Measurements from ENCODE around the gene DVL2. TPM values are rescaled to one million over a fixed set of nuclear protein-coding genes. Genes with fewer than 3 reads are reported as not detected.

Gene DVL2
- total and polyA plus RNA-seq, 7 donors, result 12.0 to 56.2 (median 36.4) TPM

DNA sequence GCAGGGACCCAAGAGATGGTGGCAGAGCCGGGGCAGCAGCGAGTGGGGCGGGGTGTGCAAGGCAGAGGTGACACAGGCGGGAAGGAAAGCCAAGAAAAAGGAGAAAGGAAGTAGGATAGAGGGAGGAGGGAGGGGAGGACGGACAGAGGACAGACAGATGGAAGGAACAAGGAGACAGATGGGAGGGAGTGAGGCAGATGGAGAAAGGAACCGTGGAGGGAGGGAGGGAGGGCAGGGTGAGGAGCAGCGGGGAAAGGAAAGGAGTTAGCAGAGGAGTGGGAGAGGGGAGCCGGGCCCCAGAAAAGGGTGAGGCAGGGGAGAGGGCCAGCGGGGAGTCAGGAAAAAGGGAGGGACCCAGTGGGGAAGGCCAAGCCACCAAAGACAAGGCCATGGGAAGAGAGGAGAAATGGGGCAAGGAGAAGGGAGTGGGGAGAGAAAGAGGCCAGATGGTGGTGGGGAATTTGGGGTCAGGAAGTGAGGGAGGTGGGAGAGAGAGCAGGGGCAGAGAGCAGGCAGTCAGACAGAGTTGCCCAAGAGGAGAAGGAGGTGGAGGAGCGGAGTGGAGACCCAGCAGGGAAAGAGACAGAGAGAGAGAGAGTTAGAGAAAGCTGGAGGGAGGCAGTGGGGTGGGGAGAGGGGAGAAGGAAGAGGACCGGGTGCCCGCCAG lies 41.9 kb downstream of the DVL2 start:
- Histone ChIP-seq H3K27me3 (no peaks in the 10 kb centered on the region), H3K9me3 (no peaks in the 10 kb centered on the region), H3K4me1 (no peaks in the 10 kb centered on the region), H3K36me3 (peaks cover 23 to 71% (median 38%) of the 10 kb centered on the region in 4 donors), H3K27ac (no peak overlapping the region), H3K4me3 (no peak overlapping the region)
- WGBS, 2 donors, result 77 to 83% methylated on average over 12 of the region's 12 CpGs
- intact Hi-C loops (cut with DNase I), result no loop called here
- no peak for DNase-seq
- TF ChIP-seq, protein P1, sequence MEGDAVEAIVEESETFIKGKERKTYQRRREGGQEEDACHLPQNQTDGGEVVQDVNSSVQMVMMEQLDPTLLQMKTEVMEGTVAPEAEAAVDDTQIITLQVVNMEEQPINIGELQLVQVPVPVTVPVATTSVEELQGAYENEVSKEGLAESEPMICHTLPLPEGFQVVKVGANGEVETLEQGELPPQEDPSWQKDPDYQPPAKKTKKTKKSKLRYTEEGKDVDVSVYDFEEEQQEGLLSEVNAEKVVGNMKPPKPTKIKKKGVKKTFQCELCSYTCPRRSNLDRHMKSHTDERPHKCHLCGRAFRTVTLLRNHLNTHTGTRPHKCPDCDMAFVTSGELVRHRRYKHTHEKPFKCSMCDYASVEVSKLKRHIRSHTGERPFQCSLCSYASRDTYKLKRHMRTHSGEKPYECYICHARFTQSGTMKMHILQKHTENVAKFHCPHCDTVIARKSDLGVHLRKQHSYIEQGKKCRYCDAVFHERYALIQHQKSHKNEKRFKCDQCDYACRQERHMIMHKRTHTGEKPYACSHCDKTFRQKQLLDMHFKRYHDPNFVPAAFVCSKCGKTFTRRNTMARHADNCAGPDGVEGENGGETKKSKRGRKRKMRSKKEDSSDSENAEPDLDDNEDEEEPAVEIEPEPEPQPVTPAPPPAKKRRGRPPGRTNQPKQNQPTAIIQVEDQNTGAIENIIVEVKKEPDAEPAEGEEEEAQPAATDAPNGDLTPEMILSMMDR (IDR thresholded peaks at IDR 0.05), result no peak
- TF ChIP-seq POLR2AphosphoS5 (IDR thresholded peaks at IDR 0.05), result no peak
- no peak for TF ChIP-seq EP300 (IDR thresholded peaks at IDR 0.05)

DNA sequence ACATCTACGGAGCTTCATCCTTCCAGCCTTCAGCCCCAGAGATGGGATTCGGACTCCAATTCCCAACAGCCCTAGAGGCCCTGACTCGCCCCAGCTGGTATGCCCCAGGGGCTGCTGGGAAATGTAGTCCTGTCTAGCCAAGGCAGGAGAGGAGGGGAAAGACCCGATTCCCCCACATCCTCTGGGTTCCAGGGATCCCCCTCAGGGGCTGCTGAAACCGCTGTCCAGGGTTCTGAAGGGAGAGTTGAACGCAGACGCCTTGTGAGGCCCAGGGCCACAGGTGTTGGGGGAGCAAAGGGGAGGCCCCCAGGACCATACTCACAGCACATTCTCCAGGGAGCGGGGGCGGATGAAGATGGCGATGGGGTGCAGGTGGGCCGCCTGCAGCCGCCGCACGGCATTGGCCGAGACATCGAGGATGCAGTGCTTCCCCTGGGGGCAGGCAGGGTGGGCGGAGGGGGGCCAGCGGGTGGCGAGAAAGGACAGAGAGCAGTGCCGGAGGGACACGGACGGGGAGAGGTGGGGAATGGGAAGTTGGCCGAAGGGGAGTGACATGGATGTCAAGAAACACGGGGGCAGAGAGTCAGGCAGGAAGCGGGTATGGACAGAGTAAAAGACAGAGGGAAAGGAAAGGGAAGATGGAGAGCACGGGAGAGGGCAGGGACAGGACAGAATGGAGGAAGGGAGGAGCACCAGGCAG lies 42.6 kb downstream of the DVL2 start:
- intact Hi-C loops (cut with DNase I), result no loop called here
- 76 to 81% methylated on average over 26 of the region's 26 CpGs for WGBS, 2 donors
- H3K36me3 ChIP-seq, result peaks cover 23 to 64% (median 33%) of the 10 kb centered on the region in 4 donors
- H3K27me3 ChIP-seq, result no peaks in the 10 kb centered on the region
- no peak overlapping the region for H3K4me3 ChIP-seq
- no peaks in the 10 kb centered on the region for H3K4me1 ChIP-seq
- no peak for TF ChIP-seq POLR2A (IDR thresholded peaks at IDR 0.05)
- no peak for TF ChIP-seq EP300 (IDR thresholded peaks at IDR 0.05)
- TF ChIP-seq, protein P1 (IDR thresholded peaks at IDR 0.05), result no peak
- no peak for TF ChIP-seq POLR2AphosphoS5 (IDR thresholded peaks at IDR 0.05)
- H3K27ac ChIP-seq, result no peak overlapping the region
- no peaks in the 10 kb centered on the region for H3K9me3 ChIP-seq
- no peak for DNase-seq

- H3K27me3 ChIP-seq, result no peaks in the 10 kb centered on the region
- no peak for DNase-seq
- no peak for TF ChIP-seq POLR2AphosphoS5 (IDR thresholded peaks at IDR 0.05)
- TF ChIP-seq, protein P1 (IDR thresholded peaks at IDR 0.05), result no peak
- TF ChIP-seq POLR2A (IDR thresholded peaks at IDR 0.05), result no peak
- TF ChIP-seq EP300 (IDR thresholded peaks at IDR 0.05), result no peak
- WGBS, 2 donors, result 94 to 95% methylated on average over 12 of the region's 12 CpGs
- H3K4me1 ChIP-seq, result no peaks in the 10 kb centered on the region
- H3K27ac ChIP-seq, result no peak overlapping the region
- H3K36me3 ChIP-seq, result peaks cover 18 to 58% (median 26%) of the 10 kb centered on the region in 4 donors
- intact Hi-C loops (cut with DNase I), result no loop called here
- H3K4me3 ChIP-seq, result no peak overlapping the region
- H3K9me3 ChIP-seq, result no peaks in the 10 kb centered on the region
Measured at GRCh38 chr17:7191069-7191468, 43.2 kb downstream of the DVL2 start.

DNA sequence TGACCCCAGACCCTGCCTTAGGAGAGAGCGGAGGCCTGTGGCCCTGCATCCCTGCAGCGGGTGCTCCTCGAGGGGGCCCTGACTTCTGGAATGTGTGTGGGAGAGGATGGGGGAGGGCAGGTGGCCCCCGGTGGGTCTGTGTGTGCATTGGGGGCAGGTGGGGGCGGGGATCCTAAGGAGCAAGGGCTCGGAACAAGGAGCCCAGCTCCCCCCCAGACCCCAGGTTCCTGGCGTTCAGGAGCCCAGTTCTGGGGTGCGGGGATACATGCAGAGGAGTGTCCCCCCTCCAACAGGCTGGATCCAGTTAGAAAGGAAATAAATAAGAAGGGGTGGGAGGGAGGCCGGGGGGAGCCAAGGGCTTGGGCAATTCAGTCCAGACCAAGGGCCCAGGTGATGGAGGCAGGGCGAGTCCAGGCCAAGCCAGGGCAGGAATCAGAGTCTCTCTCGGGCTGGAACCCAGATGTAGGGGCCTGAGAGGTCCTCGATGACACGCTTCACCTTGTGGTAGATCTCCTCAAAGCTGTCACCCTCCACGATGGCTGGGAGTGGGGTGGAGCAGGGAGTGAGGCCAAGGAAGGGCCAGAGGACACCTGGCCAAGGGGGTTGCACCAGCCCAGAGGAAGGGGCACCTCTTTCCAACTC lies 43.9 kb downstream of the DVL2 start:
- H3K27me3 ChIP-seq, result no peaks in the 10 kb centered on the region
- TF ChIP-seq POLR2A (IDR thresholded peaks at IDR 0.05), result no peak
- no peak for TF ChIP-seq EP300 (IDR thresholded peaks at IDR 0.05)
- TF ChIP-seq, protein P1 (IDR thresholded peaks at IDR 0.05), result no peak
- TF ChIP-seq POLR2AphosphoS5 (IDR thresholded peaks at IDR 0.05), result no peak
- intact Hi-C loops (cut with DNase I), result no loop called here
- no peak overlapping the region for H3K4me3 ChIP-seq
- no peaks in the 10 kb centered on the region for H3K4me1 ChIP-seq
- DNase-seq, result no peak
- H3K27ac ChIP-seq, result no peak overlapping the region
- 88 to 92% methylated on average over 14 of the region's 14 CpGs for WGBS, 2 donors
- H3K36me3 ChIP-seq, result peaks cover 12 to 51% (median 20%) of the 10 kb centered on the region in 4 donors
- H3K9me3 ChIP-seq, result no peaks in the 10 kb centered on the region

All from sigmoid colon (tissue), 7 donors.